Myometrial cell (primary cell): ENCODE results near the gene MFAP1. TPM values are rescaled to one million over a fixed set of nuclear protein-coding genes. Genes with fewer than 3 reads are reported as not detected.

Experiments used
- total RNA-seq: library from RNA; depleted of rRNA; stranded (reverse); fragments of >200 nt; gene quantifications from 2 replicates; pipeline ENCODE4 v1.2.3, GENCODE V29; 2015

Gene MFAP1
- 17.6 and 21.8 TPM in 2 replicates for total RNA-seq

GRCh38 chr15:43824302-43825246 is at the start of gene MFAP1:
MFAP1 (minus strand) TSS chr15:43824690; CDS start chr15:43824569, 121 bp downstream.

GRCh38 chr15:43826508-43827341 is 2.2 kb upstream of the MFAP1 start, which contains the start of gene WDR76:
WDR76 (plus strand) TSS chr15:43827002; CDS start chr15:43827033, 31 bp downstream.

GRCh38 chr15:43800286-43801141 is 24.0 kb downstream of the MFAP1 start, which contains the start of gene HYPK:
HYPK (plus strand) TSS chr15:43800599; CDS start chr15:43800623, 24 bp downstream.

GRCh38 chr15:43799945-43800285 is 24.6 kb downstream of the MFAP1 start, which contains the start of gene SERINC4:
SERINC4 (minus strand) TSS chr15:43800220; CDS start chr15:43799986, 234 bp downstream.

GRCh38 chr15:43791993-43792760 is 32.3 kb downstream of the MFAP1 start, which contains the start of gene SERF2:
SERF2 (plus strand) TSS chr15:43792320; CDS start chr15:43792377, 57 bp downstream.

GRCh38 chr15:43776718-43777266 is 47.7 kb downstream of the MFAP1 start, which contains the start of gene ELL3:
ELL3 (minus strand) TSS chr15:43776966; CDS start chr15:43776901, 65 bp downstream.

Other genes starting within 250 kb of the MFAP1 start
- gene PPIP5K1, start 234.5 kb downstream of the MFAP1 start, total RNA-seq = 6.6 and 15.2 TPM in 2 replicates
- not detected in 2 replicates for gene CKMT1B, start 230.7 kb downstream of the MFAP1 start, total RNA-seq
- not detected in 2 replicates for gene STRC, start 205.9 kb downstream of the MFAP1 start, total RNA-seq
- gene CATSPER2, start 175.8 kb downstream of the MFAP1 start, total RNA-seq = 0.58 and 2.1 TPM in 2 replicates
- not detected in 2 replicates for gene CKMT1A, start 130.8 kb downstream of the MFAP1 start, total RNA-seq
- 266 and 294 TPM in 2 replicates for gene PDIA3, start 78.3 kb downstream of the MFAP1 start, total RNA-seq
- 0.86 and 20.0 TPM in 2 replicates for gene ELL3, start 47.7 kb downstream of the MFAP1 start, total RNA-seq
- 734 and 748 TPM in 2 replicates for gene SERF2, start 32.4 kb downstream of the MFAP1 start, total RNA-seq
- not detected in 2 replicates for gene SERINC4, start 24.5 kb downstream of the MFAP1 start, total RNA-seq
- 15.9 and 24.8 TPM in 2 replicates for gene HYPK, start 24.1 kb downstream of the MFAP1 start, total RNA-seq
- 6.1 and 23.6 TPM in 2 replicates for gene WDR76, start 2.3 kb upstream of the MFAP1 start, total RNA-seq